ENCODE measurements around the gene IPO13. TPM values are rescaled to one million over a fixed set of nuclear protein-coding genes. Genes with fewer than 3 reads are reported as not detected.

The IPO13 gene
- total RNA-seq, 2 donors from 2014 or later = 18.6 to 21.5 TPM

GRCh38 chr1:44002165-44002564 lies 55.4 kb downstream of the IPO13 start:
- Histone ChIP-seq H3K4me1 (ENCODE audit: control insufficient read depth, insufficient read depth, low read length) (peaks cover 30% of the 10 kb centered on the region), H3K27ac (ENCODE audit: low read depth, low read length) (no peak overlapping the region), H3K27me3 (ENCODE audit: control insufficient read depth, insufficient read depth, low read length, poor library complexity, severe bottlenecking) (no peaks in the 10 kb centered on the region), H3K36me3 (ENCODE audit: control insufficient read depth, insufficient read depth, low read length) (no peaks in the 10 kb centered on the region), H3K9ac (ENCODE audit: extremely low read depth, low read length, poor library complexity, severe bottlenecking) (no peak overlapping the region), H3K9me3 (ENCODE audit: control insufficient read depth, low read length) (no peaks in the 10 kb centered on the region), H3K4me3 (ENCODE audit: low read length) (no peak overlapping the region)
- Mint-ChIP-seq H3K27ac (no peak overlapping the region), H3K27me3 (ENCODE audit: insufficient read depth) (no peaks in the 10 kb centered on the region), H3K4me1 (peaks cover 38% of the 10 kb centered on the region), H3K36me3 (ENCODE audit: low read depth) (peaks cover 14% of the 10 kb centered on the region), H3K4me3 (no peak overlapping the region), H3K9me3 (no peaks in the 10 kb centered on the region)
- no peak for DNase-seq
- TF ChIP-seq CTCF (conservative IDR thresholded peaks at IDR 0.05) = no peak
- 93 to 100% methylated on average over 1 to 8 of the region's 8 CpGs for WGBS, 2 experiments (ENCODE audit: insufficient coverage in 1 of 2, insufficient read length in 1 of 2)

GRCh38 chr1:44002606-44003157 lies 55.9 kb downstream of the IPO13 start:
- Mint-ChIP-seq H3K36me3 (ENCODE audit: low read depth) (peaks cover 14% of the 10 kb centered on the region), H3K4me1 (peaks cover 36% of the 10 kb centered on the region)
- 92 to 95% methylated on average over 8 to 14 of the region's 14 CpGs for WGBS, 2 experiments (ENCODE audit: insufficient coverage in 1 of 2, insufficient read length in 1 of 2)

GRCh38 chr1:44008259-44008658 lies 61.5 kb downstream of the IPO13 start:
- DNase-seq = no peak
- Histone ChIP-seq H3K9me3 (ENCODE audit: control insufficient read depth, low read length) (no peaks in the 10 kb centered on the region), H3K4me3 (ENCODE audit: low read length) (no peak overlapping the region), H3K36me3 (ENCODE audit: control insufficient read depth, insufficient read depth, low read length) (no peaks in the 10 kb centered on the region), H3K9ac (ENCODE audit: extremely low read depth, low read length, poor library complexity, severe bottlenecking) (no peak overlapping the region), H3K4me1 (ENCODE audit: control insufficient read depth, insufficient read depth, low read length) (peaks cover 8% of the 10 kb centered on the region), H3K27ac (ENCODE audit: low read depth, low read length) (no peak overlapping the region), H3K27me3 (ENCODE audit: control insufficient read depth, insufficient read depth, low read length, poor library complexity, severe bottlenecking) (no peaks in the 10 kb centered on the region)
- no peak overlapping the region for H3K4me3 Mint-ChIP-seq
- WGBS, 2 experiments (ENCODE audit: insufficient coverage in 1 of 2, insufficient read length in 1 of 2) = 96 to 100% methylated on average over 5 to 11 of the region's 12 CpGs
- no peak for TF ChIP-seq CTCF (conservative IDR thresholded peaks at IDR 0.05)
- H3K4me1 Mint-ChIP-seq = peaks cover 5% of the 10 kb centered on the region
- no peak overlapping the region for H3K27ac Mint-ChIP-seq
- H3K9me3 Mint-ChIP-seq = no peaks in the 10 kb centered on the region
- no peaks in the 10 kb centered on the region for H3K27me3 Mint-ChIP-seq (ENCODE audit: insufficient read depth)
- peaks cover 11% of the 10 kb centered on the region for H3K36me3 Mint-ChIP-seq (ENCODE audit: low read depth)

More at GRCh38 chr1:44002606-44003157, 55.9 kb downstream of the IPO13 start:
- Histone ChIP-seq H3K9me3 (ENCODE audit: control insufficient read depth, low read length) (no peaks in the 10 kb centered on the region), H3K4me1 (ENCODE audit: control insufficient read depth, insufficient read depth, low read length) (peaks cover 25% of the 10 kb centered on the region), H3K27me3 (ENCODE audit: control insufficient read depth, insufficient read depth, low read length, poor library complexity, severe bottlenecking) (no peaks in the 10 kb centered on the region), H3K4me3 (ENCODE audit: low read length) (no peak overlapping the region), H3K36me3 (ENCODE audit: control insufficient read depth, insufficient read depth, low read length) (no peaks in the 10 kb centered on the region), H3K9ac (ENCODE audit: extremely low read depth, low read length, poor library complexity, severe bottlenecking) (no peak overlapping the region), H3K27ac (ENCODE audit: low read depth, low read length) (no peak overlapping the region)
- H3K27me3 Mint-ChIP-seq (ENCODE audit: insufficient read depth) = no peaks in the 10 kb centered on the region
- H3K4me3 Mint-ChIP-seq = no peak overlapping the region
- peak; percentile 72 for TF ChIP-seq CTCF (conservative IDR thresholded peaks at IDR 0.05)
- no peaks in the 10 kb centered on the region for H3K9me3 Mint-ChIP-seq
- peak; percentile 71 for DNase-seq
- no peak overlapping the region for H3K27ac Mint-ChIP-seq
